Tibial artery (tissue), 4 donors: ENCODE results near the gene SLC4A1.

Experiments
- DNase-seq, 2 donors: peaks; one replicate each; pipeline ENCODE4 v3.0.0-alpha.2; 2019
- H3K27ac ChIP-seq, 2 donors: fragments of 200-600 bp; sonication (generic) in 1 of 2; 1 replicate in 1 of 2; 2 replicates in 1 of 2; pipeline ENCODE4 v1.5.1; 2018 to 2019; ENCODE audit warnings: mild to moderate bottlenecking in 1 of 2
- H3K27me3 ChIP-seq, 2 donors: fragments of 200-600 bp; sonication (generic) in 1 of 2; one replicate each; pipeline versions ENCODE4 v1.5.1 to v1.6.0; 2016 to 2019
- H3K36me3 ChIP-seq, 3 donors: fragments of 200-600 bp; sonication (generic) in 2 of 3; one replicate each; pipeline ENCODE4 v1.5.1; 2016 to 2019; ENCODE audit warnings: mild to moderate bottlenecking in 2 of 3
- H3K4me1 ChIP-seq, 4 donors: fragments of 200-600 bp; sonication (generic) in 2 of 4; 1 replicate in 3 of 4; 2 replicates in 1 of 4; pipeline ENCODE4 v1.5.1; 2016 to 2019
- H3K4me3 ChIP-seq, 2 donors: fragments of 200-600 bp; sonication (generic) in 1 of 2; 1 replicate in 1 of 2; 2 replicates in 1 of 2; pipeline ENCODE4 v1.5.1; 2018 to 2019; ENCODE audit warnings: mild to moderate bottlenecking in 2 of 2
- H3K9me3 ChIP-seq, 3 donors: fragments of 200-600 bp; sonication (generic) in 1 of 3; one replicate each; pipeline ENCODE4 v1.5.1; 2016 to 2019
- CTCF ChIP-seq, 2 experiments: fragments of 200-600 bp in 1 of 2; fragments of 450-650 bp in 1 of 2; IDR thresholded peaks; one replicate each; pipeline ENCODE4 v1.5.1; 2017 to 2019; ENCODE audit warnings: antibody characterized with exemption in 2 of 2, mild to moderate bottlenecking in 1 of 2, moderate library complexity in 1 of 2
- intact Hi-C: fragments of 100-400 bp; cut with DNase I; formaldehyde crosslinking; loops from one replicate; pipeline ENCODE4 v1.15.0; 2023; ENCODE audit warnings: low total_unique reads

SLC4A1 gene

DNA sequence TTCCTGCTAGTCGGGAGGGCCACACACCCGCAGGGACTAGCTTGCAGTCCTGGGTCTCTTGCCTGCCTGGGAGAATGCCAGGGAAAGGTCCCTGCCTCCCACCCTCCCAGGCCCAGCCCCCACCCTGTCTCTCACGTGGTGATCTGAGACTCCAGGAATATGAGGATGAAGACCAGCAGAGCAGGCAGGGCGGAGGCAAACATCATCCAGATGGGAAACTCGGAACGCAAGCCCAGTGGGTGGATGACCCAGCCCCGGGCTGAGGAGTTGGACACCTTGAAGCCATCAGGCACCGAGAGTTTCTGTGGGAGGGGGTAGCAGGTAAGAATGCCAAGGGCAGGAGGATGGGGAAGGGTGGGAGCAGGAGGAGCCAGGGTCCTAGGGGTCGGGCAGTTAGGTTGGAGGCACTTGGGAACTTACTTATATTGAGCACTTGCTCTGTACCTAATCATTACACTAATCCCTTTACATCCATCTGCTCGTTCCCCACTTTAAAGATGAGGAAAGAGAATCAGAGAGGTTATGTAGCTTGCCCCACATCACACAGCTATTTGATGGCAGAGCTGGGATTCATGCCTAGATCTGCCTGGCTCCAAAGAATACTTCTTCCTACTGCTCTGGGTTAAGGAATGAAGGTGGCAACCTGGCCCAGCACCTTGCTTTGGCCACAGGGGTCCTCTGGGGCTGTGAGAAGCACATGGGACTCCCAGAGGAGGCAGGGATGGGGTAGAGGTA, 13.4 kb downstream of the SLC4A1 start:
- Histone ChIP-seq H3K27me3 (peaks cover 0 to 15% of the 10 kb centered on the region in 2 donors), H3K4me3 (no peak overlapping the region), H3K4me1 (no peaks in the 10 kb centered on the region), H3K27ac (no peak overlapping the region), H3K9me3 (no peaks in the 10 kb centered on the region), H3K36me3 (no peaks in the 10 kb centered on the region)
- intact Hi-C loops: no loop called here
- no peak for TF ChIP-seq CTCF (IDR thresholded peaks at IDR 0.05)
- DNase-seq: no peak

DNA sequence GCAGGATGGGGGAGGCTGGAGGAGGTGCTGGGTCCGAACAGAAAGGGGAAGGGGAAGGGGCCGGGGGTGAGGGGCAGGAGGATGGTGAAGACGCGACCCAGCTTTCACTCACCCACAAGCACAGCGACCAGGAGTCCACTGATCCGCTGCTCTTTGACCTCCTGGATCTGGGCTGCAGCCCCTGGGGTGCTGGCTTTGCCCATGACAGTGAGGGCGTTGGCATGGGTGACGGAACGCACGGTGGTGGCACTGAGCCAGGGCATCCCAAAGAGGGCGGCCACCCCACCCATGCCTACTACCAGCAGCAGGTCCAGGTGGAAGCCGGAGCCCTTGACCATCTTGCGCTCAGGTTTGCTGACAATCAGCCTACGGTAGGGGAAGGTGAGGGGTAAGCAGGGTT, 14.9 kb downstream of the SLC4A1 start:
- peaks cover 0 to 15% of the 10 kb centered on the region in 2 donors for H3K27me3 ChIP-seq
- no peak overlapping the region for H3K4me3 ChIP-seq
- H3K4me1 ChIP-seq: peaks cover 0 to 1% (median 0%) of the 10 kb centered on the region in 4 donors
- TF ChIP-seq CTCF (IDR thresholded peaks at IDR 0.05): no peak
- no peak overlapping the region for H3K27ac ChIP-seq
- DNase-seq: no peak
- H3K36me3 ChIP-seq: no peaks in the 10 kb centered on the region
- intact Hi-C loops: no loop called here
- H3K9me3 ChIP-seq: no peaks in the 10 kb centered on the region

- Histone ChIP-seq H3K4me1 (peaks cover 0 to 16% (median 11%) of the 10 kb centered on the region in 4 donors), H3K27me3 (peaks cover 0 to 11% of the 10 kb centered on the region in 2 donors), H3K36me3 (no peaks in the 10 kb centered on the region), H3K4me3 (no peak overlapping the region), H3K27ac (no peak overlapping the region), H3K9me3 (no peaks in the 10 kb centered on the region)
- intact Hi-C loops: no loop called here
- no peak for DNase-seq
- no peak for TF ChIP-seq CTCF (IDR thresholded peaks at IDR 0.05)
These were observed 16.9 kb downstream of the SLC4A1 start for GRCh38 chr17:44251062-44251461.

DNA sequence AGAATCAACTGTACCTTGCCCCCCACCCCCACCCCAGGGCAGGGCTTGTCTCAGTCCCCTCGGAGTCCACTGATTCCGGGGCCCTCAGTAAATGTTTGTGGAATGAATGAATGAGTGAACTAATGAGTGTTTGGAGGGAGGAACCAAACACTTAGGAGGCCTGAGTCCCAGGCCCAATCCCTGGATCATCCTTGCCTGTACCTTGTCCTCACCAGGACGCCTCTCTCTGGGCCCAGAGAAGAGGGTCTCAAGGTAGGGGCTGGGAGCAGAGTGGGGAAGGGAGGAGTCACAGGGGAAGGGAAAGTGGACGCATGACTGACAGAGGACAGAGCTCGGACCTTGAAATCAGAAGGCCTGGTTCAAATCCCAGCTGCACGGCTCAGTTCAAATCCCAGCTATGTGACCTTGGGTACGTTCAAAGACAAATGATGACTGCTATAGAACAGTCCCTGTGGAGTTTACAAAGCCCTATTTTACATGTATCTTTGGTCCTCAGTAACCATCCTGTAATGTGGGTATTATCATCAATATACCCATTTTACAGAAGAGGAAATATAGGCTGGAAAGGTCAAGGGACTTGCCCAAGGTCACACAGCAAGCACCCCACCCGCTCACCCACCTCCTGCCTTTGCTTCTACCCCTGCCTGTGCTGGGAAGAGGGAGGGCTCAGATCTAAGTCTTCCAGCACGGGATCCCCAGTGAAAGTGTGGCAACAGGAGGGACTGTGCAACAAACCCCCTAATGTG, 18.3 kb downstream of the SLC4A1 start:
- Histone ChIP-seq H3K4me1 (peaks cover 0 to 16% (median 11%) of the 10 kb centered on the region in 4 donors), H3K9me3 (no peaks in the 10 kb centered on the region), H3K27me3 (peaks cover 0 to 3% of the 10 kb centered on the region in 2 donors), H3K36me3 (no peaks in the 10 kb centered on the region), H3K4me3 (no peak overlapping the region), H3K27ac (no peak overlapping the region)
- DNase-seq: no peak
- intact Hi-C loops: no loop called here
- no peak for TF ChIP-seq CTCF (IDR thresholded peaks at IDR 0.05)

DNA sequence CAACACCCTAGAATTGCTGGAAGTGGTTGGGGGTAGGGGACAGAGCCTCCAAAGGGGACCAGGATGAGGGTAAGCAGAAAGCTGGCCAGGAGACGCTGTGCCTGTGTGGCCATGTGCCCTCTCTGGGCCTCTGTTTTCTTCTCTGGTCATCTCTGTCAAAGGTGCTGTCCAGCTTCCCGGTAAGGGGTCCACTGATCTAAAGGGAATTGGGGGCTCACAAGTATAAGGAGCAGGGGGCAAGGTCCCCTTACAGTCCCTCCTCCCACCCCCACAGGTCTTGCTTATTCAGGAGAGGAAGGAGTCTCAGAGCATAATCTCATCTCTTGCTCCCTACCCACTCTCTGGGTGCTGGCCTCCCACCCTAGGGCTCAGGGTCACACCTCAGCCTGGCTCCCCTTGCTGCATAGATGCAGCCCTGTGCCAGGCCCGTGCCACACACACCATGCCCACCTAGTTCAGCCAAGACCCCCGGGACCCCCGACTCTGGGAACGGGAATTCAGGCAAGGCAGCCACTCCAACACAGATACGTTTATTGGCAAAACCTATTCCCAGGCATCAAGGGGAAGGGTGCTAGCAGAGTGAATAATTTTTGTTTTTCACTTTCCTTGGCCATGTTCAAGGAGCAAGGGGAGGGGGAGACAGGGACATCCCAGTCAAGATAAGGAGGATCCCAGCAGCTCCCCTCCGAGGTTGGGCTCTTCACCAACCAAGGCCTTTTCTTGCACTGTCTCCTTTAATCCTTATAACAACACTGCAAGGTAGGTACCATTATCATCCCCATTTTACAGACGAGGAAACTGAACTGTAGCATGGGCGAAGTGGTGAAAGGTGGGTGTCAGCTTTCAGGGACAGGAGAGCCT, 19.8 kb downstream of the SLC4A1 start:
- H3K4me3 ChIP-seq: no peak overlapping the region
- TF ChIP-seq CTCF (IDR thresholded peaks at IDR 0.05): no peak

More for the DNA sequence above, 19.8 kb downstream of the SLC4A1 start:
- H3K9me3 ChIP-seq: no peaks in the 10 kb centered on the region
- no peaks in the 10 kb centered on the region for H3K27me3 ChIP-seq
- H3K4me1 ChIP-seq: peaks cover 0 to 16% (median 11%) of the 10 kb centered on the region in 4 donors
- no peaks in the 10 kb centered on the region for H3K36me3 ChIP-seq
- DNase-seq: no peak
- H3K27ac ChIP-seq: no peak overlapping the region
- intact Hi-C loops: no loop called here
